ENCODE measurements around the gene PARN. TPM values are rescaled to one million over a fixed set of nuclear protein-coding genes. Genes with fewer than 3 reads are reported as not detected.

Gene PARN
- total and polyA plus RNA-seq, 2 of the 4 experiments (the other 2 are of a cell fraction) = 24.6 to 25.1 TPM

DNA sequence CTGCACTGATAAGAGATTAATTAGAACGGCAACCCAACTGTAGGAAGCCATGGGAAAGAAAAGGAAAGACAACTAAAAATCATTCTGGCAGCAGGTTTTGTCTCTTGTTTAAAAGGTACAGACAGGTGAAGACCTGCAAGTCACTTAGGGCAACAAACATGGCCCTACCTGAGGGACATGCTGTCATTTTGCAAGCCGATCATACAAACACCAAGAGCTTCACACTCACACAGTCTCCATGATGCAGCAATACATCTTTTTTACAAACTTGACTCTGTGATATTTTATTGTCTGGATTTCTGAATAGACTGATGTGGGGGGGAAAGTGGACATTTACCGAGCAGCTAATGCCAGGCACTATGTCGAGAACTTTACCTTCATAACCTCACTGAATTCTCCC is 101.8 kb downstream of the PARN start (continued):
- TF ChIP-seq, protein P1, sequence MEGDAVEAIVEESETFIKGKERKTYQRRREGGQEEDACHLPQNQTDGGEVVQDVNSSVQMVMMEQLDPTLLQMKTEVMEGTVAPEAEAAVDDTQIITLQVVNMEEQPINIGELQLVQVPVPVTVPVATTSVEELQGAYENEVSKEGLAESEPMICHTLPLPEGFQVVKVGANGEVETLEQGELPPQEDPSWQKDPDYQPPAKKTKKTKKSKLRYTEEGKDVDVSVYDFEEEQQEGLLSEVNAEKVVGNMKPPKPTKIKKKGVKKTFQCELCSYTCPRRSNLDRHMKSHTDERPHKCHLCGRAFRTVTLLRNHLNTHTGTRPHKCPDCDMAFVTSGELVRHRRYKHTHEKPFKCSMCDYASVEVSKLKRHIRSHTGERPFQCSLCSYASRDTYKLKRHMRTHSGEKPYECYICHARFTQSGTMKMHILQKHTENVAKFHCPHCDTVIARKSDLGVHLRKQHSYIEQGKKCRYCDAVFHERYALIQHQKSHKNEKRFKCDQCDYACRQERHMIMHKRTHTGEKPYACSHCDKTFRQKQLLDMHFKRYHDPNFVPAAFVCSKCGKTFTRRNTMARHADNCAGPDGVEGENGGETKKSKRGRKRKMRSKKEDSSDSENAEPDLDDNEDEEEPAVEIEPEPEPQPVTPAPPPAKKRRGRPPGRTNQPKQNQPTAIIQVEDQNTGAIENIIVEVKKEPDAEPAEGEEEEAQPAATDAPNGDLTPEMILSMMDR (conservative IDR thresholded peaks at IDR 0.05; ENCODE audit: low read depth, low read length) = no peak
- TF ChIP-seq POLR2A (IDR thresholded peaks at IDR 0.05; ENCODE audit: low read depth, low read length) (no peak), SMC3 (IDR thresholded peaks at IDR 0.05; ENCODE audit: low read depth, low read length) (no peak), BHLHE40 (IDR thresholded peaks at IDR 0.05; ENCODE audit: low read depth, low read length) (no peak)
